HepG2 (cell line): Measurements from ENCODE around the gene PIWIL4. TPM values are rescaled to one million over a fixed set of nuclear protein-coding genes. Genes with fewer than 3 reads are reported as not detected.

Experiments
- ATAC-seq: fragments of 200-7000 bp; cut with Tn5 transposase; 3 replicates; pipeline ENCODE4 v1.9.1; 2020; ENCODE audit warnings: mild to moderate bottlenecking, moderate library complexity
- BruUV-seq: library from RNA; stranded (reverse); fragments of 400-500 nt; replicated peaks from 2 replicates; lab custom pipeline; 2021; lab: Mats Ljungman, UMichigan
- CTCF ChIA-PET: fragments of 300-600 bp; formaldehyde crosslinking; extraction: SDS; loops from one replicate; lab custom pipeline; 2021; ENCODE audit warnings: low total read pairs, inconsistent platforms, low intra/inter-chr PET ratio; lab: Yijun Ruan, JAX
- POLR2A ChIA-PET: fragments of 350-600 bp; sonication (Branson Sonifier 250); formaldehyde crosslinking; loops from one replicate; lab custom pipeline; 2020; ENCODE audit warnings: antibody characterized with exemption, inconsistent platforms; lab: Yijun Ruan, JAX
- DNase-seq: peaks from one replicate; pipeline ENCODE4 v3.0.0-alpha.2; 2015; ENCODE audit warnings: low spot score
- FAIRE-seq: peaks from 3 replicates; lab custom pipeline; 2011; peaks lifted over from hg19 to GRCh38; lab: Jason Lieb, UNC
- H2AFZ ChIP-seq: one replicate; pipeline ENCODE4 v1.6.1; 2011; ENCODE audit warnings: low read length, inconsistent platforms
- H3K27ac ChIP-seq: fragments of 300-600 bp; 3 replicates; pipeline ENCODE4 v1.8.0; 2011; ENCODE audit warnings: mixed run types, mild to moderate bottlenecking, mixed read lengths, low read length, inconsistent platforms; ENCODE audit not compliant: insufficient read depth; ENCODE audit errors: extremely low read length
- H3K27me3 ChIP-seq, 2 experiments: fragments of 200-600 bp in 1 of 2; 2 replicates in 1 of 2; 3 replicates in 1 of 2; pipeline versions ENCODE4 v1.6.0 to v1.8.0; 2011; ENCODE audit warnings: low read length in 2 of 2, mild to moderate bottlenecking in 2 of 2, moderate library complexity in 2 of 2, inconsistent platforms in 1 of 2; ENCODE audit not compliant: insufficient read depth in 2 of 2, control insufficient read depth in 1 of 2
- H3K36me3 ChIP-seq, 2 experiments: fragments of 200-600 bp in 1 of 2; replicated peaks in 1 of 2; 2 replicates in 1 of 2; 3 replicates in 1 of 2; pipeline versions ENCODE4 v1.5.1 to v1.8.0; 2011; ENCODE audit warnings: low read length in 2 of 2, inconsistent platforms in 1 of 2; ENCODE audit not compliant: insufficient read depth in 2 of 2, control insufficient read depth in 1 of 2
- H3K4me1 ChIP-seq: 2 replicates; pipeline ENCODE4 v1.5.1; 2012; ENCODE audit warnings: low read length, inconsistent platforms; ENCODE audit not compliant: insufficient read depth
- H3K4me2 ChIP-seq: 2 replicates; pipeline ENCODE4 v1.6.0; 2011; ENCODE audit warnings: low read depth, low read length, inconsistent platforms
- H3K4me3 ChIP-seq, 3 experiments: fragments of 200-600 bp in 1 of 3; sonication (generic), shearing (Covaris generic) in 1 of 3; replicated peaks in 1 of 3; 2 replicates each; pipeline ENCODE4 v1.5.1; 2011 to 2016; ENCODE audit warnings: low read length in 3 of 3, inconsistent platforms in 2 of 3, low read depth in 2 of 3, mild to moderate bottlenecking in 2 of 3, control low read depth in 1 of 3, mixed read lengths in 1 of 3; ENCODE audit not compliant: insufficient read depth in 1 of 3
- H3K79me2 ChIP-seq: one replicate; pipeline ENCODE4 v1.6.1; 2011; ENCODE audit warnings: low read length, inconsistent platforms; ENCODE audit not compliant: insufficient read depth
- H3K9ac ChIP-seq: 2 replicates; pipeline ENCODE4 v1.6.0; 2011; ENCODE audit warnings: mild to moderate bottlenecking, low read depth, low read length, inconsistent platforms; ENCODE audit not compliant: insufficient read depth
- H3K9me3 ChIP-seq: 2 replicates; pipeline ENCODE4 v1.5.1; 2012; ENCODE audit warnings: mild to moderate bottlenecking, low read length
- H4K20me1 ChIP-seq: 2 replicates; pipeline ENCODE4 v1.6.0; 2011; ENCODE audit warnings: inconsistent platforms, mild to moderate bottlenecking, low read length, moderate library complexity; ENCODE audit not compliant: insufficient read depth
- CEBPB ChIP-seq: IDR thresholded peaks from 2 replicates; pipeline ENCODE4 v1.6.1; 2011; ENCODE audit warnings: low read depth, low read length, improper control_type of control experiment, borderline replicate concordance
- DMAP1 ChIP-seq: IDR thresholded peaks from 2 replicates; pipeline ENCODE4 v1.6.1; 2016
- MLLT10 ChIP-seq: sonication (generic); formaldehyde crosslinking; IDR thresholded peaks from 2 replicates; pipeline ENCODE4 v1.4.0; 2020; ENCODE audit warnings: missing genetic modification reagents
- MTERF4 ChIP-seq: sonication (generic); formaldehyde crosslinking; IDR thresholded peaks from 2 replicates; pipeline ENCODE4 v1.8.0; 2023; ENCODE audit warnings: mild to moderate bottlenecking, missing genetic modification reagents
- MZF1 ChIP-seq: sonication (generic); formaldehyde crosslinking; IDR thresholded peaks from 2 replicates; pipeline ENCODE4 v1.8.1; 2023; ENCODE audit warnings: mild to moderate bottlenecking, missing genetic modification reagents, borderline replicate concordance
- SP5 ChIP-seq: IDR thresholded peaks from 2 replicates; pipeline ENCODE4 v1.6.1; 2016; ENCODE audit warnings: low read depth, borderline replicate concordance
- TBX3 ChIP-seq: fragments of 450-650 bp; IDR thresholded peaks from 2 replicates; pipeline ENCODE4 v1.6.1; 2017; ENCODE audit warnings: antibody characterized with exemption, mild to moderate bottlenecking, inconsistent platforms, borderline replicate concordance
- TP53 ChIP-seq: sonication (generic); formaldehyde crosslinking; conservative IDR thresholded peaks from 2 replicates; pipeline ENCODE4 v1.4.0; 2020; ENCODE audit warnings: missing genetic modification reagents
- WIZ ChIP-seq: sonication (generic); formaldehyde crosslinking; IDR thresholded peaks from 2 replicates; pipeline ENCODE4 v1.5.1; 2020; ENCODE audit warnings: mild to moderate bottlenecking, missing genetic modification reagents
- ZBTB39 ChIP-seq: sonication (generic); formaldehyde crosslinking; IDR thresholded peaks from 2 replicates; pipeline ENCODE4 v1.5.0; 2020; ENCODE audit warnings: missing genetic modification reagents
- ZNF24 ChIP-seq: fragments of 450-650 bp; IDR thresholded peaks from 2 replicates; pipeline ENCODE4 v1.6.1; 2017; ENCODE audit warnings: antibody characterized with exemption, mild to moderate bottlenecking
- ZNF317 ChIP-seq: sonication (generic); formaldehyde crosslinking; IDR thresholded peaks from 2 replicates; pipeline ENCODE4 v1.5.0; 2020; ENCODE audit warnings: mild to moderate bottlenecking, missing genetic modification reagents
- ZNF367 ChIP-seq: sonication (generic); formaldehyde crosslinking; IDR thresholded peaks from 2 replicates; pipeline ENCODE4 v1.4.0; 2020; ENCODE audit warnings: missing genetic modification reagents, borderline replicate concordance
- ZNF781 ChIP-seq: sonication (generic); formaldehyde crosslinking; IDR thresholded peaks from 2 replicates; pipeline ENCODE4 v1.5.1; 2020; ENCODE audit warnings: borderline replicate concordance, mild to moderate bottlenecking, missing genetic modification reagents; ENCODE audit errors: not compliant biosample characterization
- ZSCAN22 ChIP-seq: sonication (generic); formaldehyde crosslinking; IDR thresholded peaks from 2 replicates; pipeline ENCODE4 v1.4.0; 2020; ENCODE audit warnings: mild to moderate bottlenecking, missing genetic modification reagents
- WGBS: methylation state at CpG from one replicate; pipeline ENCODE4 v1.1.6; 2017; ENCODE audit warnings: low lambda C conversion rate; 5-methylcytosine and 5-hydroxymethylcytosine counted together
- in situ Hi-C: cut with HindIII; loops from 2 replicates; pipeline ENCODE4 v1.10.0; 2017; ENCODE audit warnings: low pct_unique_long_range_greater_than_20kb; ENCODE audit not compliant: extremely low pct_ligation_motif_present
- intact Hi-C: fragments of 100-400 bp; cut with micrococcal nuclease; formaldehyde crosslinking; loops from one replicate; pipeline ENCODE4 v1.10.0; 2022; ENCODE audit not compliant: unreplicated experiment
- polyA plus RNA-seq, 8 experiments: library from polyadenylated mRNA; depleted of rRNA in 3 of 8; stranded (reverse) in 7 of 8; unstranded in 1 of 8; fragments of >200 nt; fragmentation: Illumina TruSeq in 4 of 8; extraction: Trizol in 4 of 8; gene quantifications; 2 replicates each; pipeline versions ENCODE4 v1.2.1 to v1.2.3, GENCODE V29; 2011 to 2016; ENCODE audit warnings: low read depth in 4 of 8, missing spikeins in 1 of 8, mixed read lengths in 1 of 8; ENCODE audit not compliant: insufficient read depth in 1 of 8
- total RNA-seq, 5 experiments: library from RNA; depleted of rRNA; stranded (reverse); fragments of >200 nt; fragmentation: Illumina TruSeq; extraction: Trizol; gene quantifications; 2 replicates each; pipeline ENCODE4 v1.2.3, GENCODE V29; 2016; ENCODE audit warnings: low read depth in 1 of 5
- TF ChIP-seq, protein P1 (sequence below): sonication (generic); formaldehyde crosslinking; IDR thresholded peaks from 2 replicates; pipeline ENCODE4 v1.8.1; 2022; ENCODE audit warnings: low read depth, mild to moderate bottlenecking, missing genetic modification reagents

PIWIL4 gene
- total and polyA plus RNA-seq, 2 of the 13 experiments (the other 11 are each of a cell fraction or from before 2014, with no cell fraction given): 0.08 TPM; not detected in 1

- in situ Hi-C loops: no loop called here
- Histone ChIP-seq H3K79me2 (no peaks in the 10 kb centered on the region), H3K4me2 (no peak overlapping the region), H3K27ac (no peak overlapping the region), H2AFZ (no peak overlapping the region), H4K20me1 (no peaks in the 10 kb centered on the region), H3K27me3 (peaks cover 0 to 10% of the 10 kb centered on the region in 2 experiments; a peak in 1 of 5 replicates), H3K4me1 (no peaks in the 10 kb centered on the region), H3K36me3 (no peaks in the 10 kb centered on the region), H3K9ac (no peak overlapping the region), H3K4me3 (no peak overlapping the region), H3K9me3 (no peaks in the 10 kb centered on the region)
- ChIA-PET CTCF (no interaction called here), POLR2A (no interaction called here)
- no TSS peak for BruUV-seq
- ATAC-seq: no peak
- WGBS: 23% methylated on average over 5 of the region's 5 CpGs
- DNase-seq: no peak
- intact Hi-C loops: no loop called here
- FAIRE-seq: no peak
- TF ChIP-seq ZNF367 (CRISPR knock-in tag) (no peak), MLLT10 (CRISPR knock-in tag) (no peak), TP53 (CRISPR knock-in tag) (no peak), ZBTB39 (CRISPR knock-in tag) (no peak), ZNF781 (CRISPR knock-in tag) (no peak), MZF1 (CRISPR knock-in tag) (no peak), MTERF4 (no peak), ZSCAN22 (CRISPR knock-in tag) (no peak), SP5 (CRISPR knock-in tag) (no peak), TBX3 (no peak), ZNF24 (no peak), DMAP1 (CRISPR knock-in tag) (no peak), CEBPB (no peak), ZNF317 (CRISPR knock-in tag) (no peak), WIZ (CRISPR knock-in tag) (no peak)
- TF ChIP-seq, protein P1, sequence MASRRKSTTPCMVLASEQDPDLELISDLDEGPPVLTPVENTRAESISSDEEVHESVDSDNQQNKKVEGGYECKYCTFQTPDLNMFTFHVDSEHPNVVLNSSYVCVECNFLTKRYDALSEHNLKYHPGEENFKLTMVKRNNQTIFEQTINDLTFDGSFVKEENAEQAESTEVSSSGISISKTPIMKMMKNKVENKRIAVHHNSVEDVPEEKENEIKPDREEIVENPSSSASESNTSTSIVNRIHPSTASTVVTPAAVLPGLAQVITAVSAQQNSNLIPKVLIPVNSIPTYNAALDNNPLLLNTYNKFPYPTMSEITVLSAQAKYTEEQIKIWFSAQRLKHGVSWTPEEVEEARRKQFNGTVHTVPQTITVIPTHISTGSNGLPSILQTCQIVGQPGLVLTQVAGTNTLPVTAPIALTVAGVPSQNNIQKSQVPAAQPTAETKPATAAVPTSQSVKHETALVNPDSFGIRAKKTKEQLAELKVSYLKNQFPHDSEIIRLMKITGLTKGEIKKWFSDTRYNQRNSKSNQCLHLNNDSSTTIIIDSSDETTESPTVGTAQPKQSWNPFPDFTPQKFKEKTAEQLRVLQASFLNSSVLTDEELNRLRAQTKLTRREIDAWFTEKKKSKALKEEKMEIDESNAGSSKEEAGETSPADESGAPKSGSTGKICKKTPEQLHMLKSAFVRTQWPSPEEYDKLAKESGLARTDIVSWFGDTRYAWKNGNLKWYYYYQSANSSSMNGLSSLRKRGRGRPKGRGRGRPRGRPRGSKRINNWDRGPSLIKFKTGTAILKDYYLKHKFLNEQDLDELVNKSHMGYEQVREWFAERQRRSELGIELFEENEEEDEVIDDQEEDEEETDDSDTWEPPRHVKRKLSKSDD (CRISPR knock-in tag): no peak
These were observed 91.2 kb downstream of the PIWIL4 start for GRCh38 chr11:94658386-94658785.
